Smooth muscle cell (in vitro differentiated cells): ENCODE measurements around the gene KIF5A. TPM values are rescaled to one million over a fixed set of nuclear protein-coding genes. Genes with fewer than 3 reads are reported as not detected.
A peak's percentile ranks its signal among the peaks of the same experiment; 100 is the strongest.

ENCODE experiments used
- DNase-seq: peaks from one replicate; lab custom pipeline; 2025; ENCODE audit not compliant: unreplicated experiment; lab: John Stamatoyannopoulos, UW
- H2AFZ ChIP-seq: fragments of 200-600 bp; sonication (generic); 2 replicates; pipeline ENCODE4 v1.6.0; 2016; ENCODE audit warnings: antibody characterized with exemption, low read depth, mild to moderate bottlenecking
- H3F3A ChIP-seq: fragments of 200-600 bp; sonication (generic); 2 replicates; pipeline ENCODE4 v1.6.0; 2017; ENCODE audit warnings: antibody characterized with exemption, low read depth
- H3K27ac ChIP-seq: fragments of 200-600 bp; sonication (generic); 2 replicates; pipeline ENCODE4 v1.5.1; 2016; ENCODE audit warnings: low read depth, mild to moderate bottlenecking
- H3K27me3 ChIP-seq: fragments of 200-600 bp; sonication (generic); 2 replicates; pipeline ENCODE4 v1.6.1; 2016; ENCODE audit warnings: low read depth, mild to moderate bottlenecking
- H3K36me3 ChIP-seq: fragments of 200-600 bp; sonication (generic); 2 replicates; pipeline ENCODE4 v1.5.1; 2016; ENCODE audit warnings: low read depth
- H3K4me1 ChIP-seq: fragments of 200-600 bp; sonication (generic); 2 replicates; pipeline ENCODE4 v1.5.1; 2016; ENCODE audit warnings: low read depth
- H3K4me2 ChIP-seq: fragments of 200-600 bp; sonication (generic); 2 replicates; pipeline ENCODE4 v1.6.0; 2016; ENCODE audit warnings: mild to moderate bottlenecking
- H3K4me3 ChIP-seq: fragments of 200-600 bp; sonication (generic); 2 replicates; pipeline ENCODE4 v1.5.1; 2016; ENCODE audit warnings: mild to moderate bottlenecking
- H3K79me2 ChIP-seq: fragments of 200-600 bp; sonication (generic); 2 replicates; pipeline ENCODE4 v1.6.0; 2016; ENCODE audit warnings: low read depth, mild to moderate bottlenecking
- H3K9ac ChIP-seq: fragments of 200-600 bp; sonication (generic); 2 replicates; pipeline ENCODE4 v1.6.0; 2016; ENCODE audit warnings: low read depth
- H3K9me3 ChIP-seq: fragments of 200-600 bp; sonication (generic); replicated peaks from 2 replicates; pipeline ENCODE4 v1.5.1; 2016; ENCODE audit warnings: low read depth
- H4K20me1 ChIP-seq: fragments of 200-600 bp; sonication (generic); 2 replicates; pipeline ENCODE4 v1.6.0; 2016; ENCODE audit warnings: low read depth
- WGBS: methylation state at CpG from one replicate; pipeline ENCODE4 v1.1.7; 2016; ENCODE audit warnings: low lambda C conversion rate; 5-methylcytosine and 5-hydroxymethylcytosine counted together
- polyA plus RNA-seq: library from polyadenylated mRNA; unstranded; fragments of >200 nt; fragmentation: Nextera tagmentation; extraction: Ambion mirVana; gene quantifications from 2 replicates; pipeline ENCODE4 v1.2.1, GENCODE V29; 2016
- total RNA-seq: library from RNA; depleted of rRNA; stranded (reverse); fragments of >200 nt; gene quantifications from 2 replicates; pipeline ENCODE4 v1.2.3, GENCODE V29; 2014
- TF ChIP-seq, protein P1 (sequence below): fragments of 200-600 bp; sonication (generic); IDR thresholded peaks from 2 replicates; pipeline ENCODE4 v1.5.1; 2017; ENCODE audit warnings: borderline replicate concordance, mild to moderate bottlenecking, antibody characterized with exemption; ENCODE audit not compliant: insufficient read depth, poor library complexity, severe bottlenecking

KIF5A gene
- total and polyA plus RNA-seq, 2 experiments from 2014 or later: 0.34 to 2.8 TPM

DNA sequence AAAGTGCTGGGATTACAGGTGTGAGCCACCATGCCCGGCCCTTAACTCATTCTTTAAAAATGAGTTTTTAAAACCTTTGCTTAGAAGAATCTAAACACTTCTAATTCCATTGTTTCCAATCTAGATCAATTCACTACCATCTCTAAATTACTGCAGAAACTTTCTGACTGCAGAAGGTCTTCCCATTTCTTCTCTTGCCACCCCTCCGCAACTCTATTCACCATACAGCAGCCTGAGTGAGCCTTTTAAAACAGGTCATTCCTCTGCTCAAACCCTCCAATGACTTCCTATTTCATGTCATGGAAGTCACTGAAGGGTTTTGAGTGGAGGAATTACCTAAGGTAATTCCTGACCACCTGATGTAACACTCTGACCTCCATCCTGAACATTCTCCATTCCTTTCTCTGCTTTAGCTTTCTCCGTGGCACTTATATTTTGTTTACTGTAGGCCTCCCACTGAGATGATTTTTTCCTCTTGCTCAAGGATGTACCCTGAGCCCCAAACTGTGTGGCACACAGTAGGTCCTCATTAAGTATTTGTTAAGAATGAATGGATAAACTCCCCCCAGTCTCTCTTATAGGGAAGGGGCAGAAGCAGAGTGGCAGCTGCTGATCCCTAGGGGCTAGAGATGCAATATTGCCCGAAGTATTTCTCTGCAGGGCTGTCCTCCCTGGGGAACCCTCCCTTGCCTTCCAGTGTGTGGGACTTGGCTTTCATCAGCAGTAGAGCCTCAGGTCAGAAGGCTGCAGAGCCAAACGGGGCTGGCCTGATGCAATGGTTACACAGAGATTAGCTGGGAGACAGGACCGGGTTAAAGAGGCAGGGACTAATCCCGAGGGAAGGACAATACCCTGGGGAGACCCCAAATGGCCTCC is 30.7 kb upstream of the KIF5A start:
- no peak overlapping the region for H2AFZ ChIP-seq
- WGBS: 28% methylated on average over 7 of the region's 7 CpGs
- H3K79me2 ChIP-seq: peaks cover 33% of the 10 kb centered on the region
- H3F3A ChIP-seq: peaks cover 68% of the 10 kb centered on the region
- H3K4me2 ChIP-seq: peak overlapping the region; percentile 88
- no peaks in the 10 kb centered on the region for H3K27me3 ChIP-seq
- H3K4me1 ChIP-seq: peaks cover 33% of the 10 kb centered on the region
- no peaks in the 10 kb centered on the region for H3K9me3 ChIP-seq
- peak overlapping the region; percentile 98 for H3K27ac ChIP-seq
- H3K36me3 ChIP-seq: peaks cover 5% of the 10 kb centered on the region
- no peak for DNase-seq
- TF ChIP-seq, protein P1, sequence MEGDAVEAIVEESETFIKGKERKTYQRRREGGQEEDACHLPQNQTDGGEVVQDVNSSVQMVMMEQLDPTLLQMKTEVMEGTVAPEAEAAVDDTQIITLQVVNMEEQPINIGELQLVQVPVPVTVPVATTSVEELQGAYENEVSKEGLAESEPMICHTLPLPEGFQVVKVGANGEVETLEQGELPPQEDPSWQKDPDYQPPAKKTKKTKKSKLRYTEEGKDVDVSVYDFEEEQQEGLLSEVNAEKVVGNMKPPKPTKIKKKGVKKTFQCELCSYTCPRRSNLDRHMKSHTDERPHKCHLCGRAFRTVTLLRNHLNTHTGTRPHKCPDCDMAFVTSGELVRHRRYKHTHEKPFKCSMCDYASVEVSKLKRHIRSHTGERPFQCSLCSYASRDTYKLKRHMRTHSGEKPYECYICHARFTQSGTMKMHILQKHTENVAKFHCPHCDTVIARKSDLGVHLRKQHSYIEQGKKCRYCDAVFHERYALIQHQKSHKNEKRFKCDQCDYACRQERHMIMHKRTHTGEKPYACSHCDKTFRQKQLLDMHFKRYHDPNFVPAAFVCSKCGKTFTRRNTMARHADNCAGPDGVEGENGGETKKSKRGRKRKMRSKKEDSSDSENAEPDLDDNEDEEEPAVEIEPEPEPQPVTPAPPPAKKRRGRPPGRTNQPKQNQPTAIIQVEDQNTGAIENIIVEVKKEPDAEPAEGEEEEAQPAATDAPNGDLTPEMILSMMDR: no peak
- peak overlapping the region; percentile 89 for H3K4me3 ChIP-seq
- peaks cover 47% of the 10 kb centered on the region for H4K20me1 ChIP-seq
- H3K9ac ChIP-seq: peak overlapping the region; percentile 98

DNA sequence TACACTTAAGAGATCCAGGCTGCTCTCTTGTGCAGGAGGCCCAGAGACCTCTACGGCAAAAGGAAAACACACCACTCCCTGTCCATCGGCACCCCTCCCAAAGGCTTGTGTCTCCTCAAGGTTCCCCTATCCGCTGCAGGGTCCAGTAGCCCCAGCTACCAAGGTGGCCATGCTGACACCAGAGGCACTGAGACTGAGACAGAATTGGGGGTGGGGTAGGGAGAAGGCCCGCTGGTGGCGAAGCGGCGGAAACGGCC is 30.1 kb upstream of the KIF5A start:
- Histone ChIP-seq H3K9me3 (no peaks in the 10 kb centered on the region), H2AFZ (no peak overlapping the region), H3K27ac (peak overlapping the region; percentile 98), H3K36me3 (peaks cover 5% of the 10 kb centered on the region), H3F3A (peaks cover 67% of the 10 kb centered on the region), H3K4me3 (peak overlapping the region; percentile 89), H3K79me2 (peaks cover 39% of the 10 kb centered on the region), H3K27me3 (no peaks in the 10 kb centered on the region), H3K4me2 (peak overlapping the region; percentile 88), H3K4me1 (peaks cover 34% of the 10 kb centered on the region), H3K9ac (peak overlapping the region; percentile 98), H4K20me1 (peaks cover 50% of the 10 kb centered on the region)
- WGBS: 5% methylated on average over 8 of the region's 8 CpGs
- TF ChIP-seq, protein P1: no peak
- no peak for DNase-seq

DNA sequence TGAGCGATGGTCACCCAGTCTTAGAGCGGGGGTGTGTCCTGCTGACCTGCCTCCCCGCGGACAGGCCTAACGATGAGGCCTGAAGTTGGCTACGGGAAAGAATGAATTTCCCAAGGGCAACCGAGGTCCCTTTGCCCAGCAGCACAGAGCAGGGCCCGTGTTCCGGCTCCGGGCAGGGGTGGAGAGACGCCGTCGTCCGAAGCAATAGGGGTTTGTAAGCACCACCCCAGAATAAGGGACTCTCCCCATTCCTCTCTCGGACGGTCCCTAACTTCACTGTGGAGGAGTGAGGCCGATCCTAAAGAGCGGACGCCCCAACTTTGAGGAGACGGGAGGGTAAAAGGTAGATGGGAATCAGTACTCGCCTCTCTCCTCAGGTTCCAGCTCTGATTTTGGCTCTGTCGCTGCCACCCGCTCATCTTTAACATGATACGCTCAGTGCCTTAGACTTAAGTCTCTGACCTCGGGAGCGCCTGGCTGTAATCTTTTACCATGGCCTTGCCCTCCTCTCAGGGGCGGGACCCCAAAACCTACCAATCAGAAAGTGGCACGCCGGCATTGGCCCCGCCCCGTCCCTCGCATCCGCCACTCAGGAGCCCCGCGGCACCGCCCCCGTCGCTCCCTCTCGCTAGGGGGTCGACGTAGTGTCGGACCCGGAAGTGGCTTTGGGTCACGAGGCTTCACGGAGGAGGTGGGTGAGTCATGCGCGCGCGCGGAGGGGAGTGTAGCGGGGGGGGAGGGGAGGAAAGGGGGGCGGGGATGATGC is 29.6 kb upstream of the KIF5A start, which contains the start of gene DDIT3:
Gene DDIT3, minus strand, starts transcription at position 462 of the 766 bp plus-strand sequence. CDS start 3,108 bp downstream, outside the sequence.
- peak within 1 kb of the TSS; percentile 60 for H2AFZ ChIP-seq
- DNase-seq: peak; percentile 98
- under 1% methylated on average over 32 of the region's 52 CpGs for WGBS
- peaks cover 5% of the 10 kb centered on the region for H3K36me3 ChIP-seq
- peak within 1 kb of the TSS; percentile 92 for H3K4me2 ChIP-seq
- H3K9ac ChIP-seq: peak within 1 kb of the TSS; percentile 98
- peak within 1 kb of the TSS; percentile 98 for H3K27ac ChIP-seq
- peaks cover 66% of the 10 kb centered on the region for H3F3A ChIP-seq
- no peaks in the 10 kb centered on the region for H3K9me3 ChIP-seq
- TF ChIP-seq, protein P1: no peak
- H3K4me1 ChIP-seq: peaks cover 34% of the 10 kb centered on the region
- H3K27me3 ChIP-seq: no peaks in the 10 kb centered on the region
- H3K4me3 ChIP-seq: peak within 1 kb of the TSS; percentile 97
- H3K79me2 ChIP-seq: peaks cover 42% of the 10 kb centered on the region
- peaks cover 53% of the 10 kb centered on the region for H4K20me1 ChIP-seq
